ENCODE results near the gene CUX1. TPM values are rescaled to one million over a fixed set of nuclear protein-coding genes. Genes with fewer than 3 reads are reported as not detected.

The CUX1 gene
- total RNA-seq, 1 donor from 2014 or later = 50.6 TPM

DNA sequence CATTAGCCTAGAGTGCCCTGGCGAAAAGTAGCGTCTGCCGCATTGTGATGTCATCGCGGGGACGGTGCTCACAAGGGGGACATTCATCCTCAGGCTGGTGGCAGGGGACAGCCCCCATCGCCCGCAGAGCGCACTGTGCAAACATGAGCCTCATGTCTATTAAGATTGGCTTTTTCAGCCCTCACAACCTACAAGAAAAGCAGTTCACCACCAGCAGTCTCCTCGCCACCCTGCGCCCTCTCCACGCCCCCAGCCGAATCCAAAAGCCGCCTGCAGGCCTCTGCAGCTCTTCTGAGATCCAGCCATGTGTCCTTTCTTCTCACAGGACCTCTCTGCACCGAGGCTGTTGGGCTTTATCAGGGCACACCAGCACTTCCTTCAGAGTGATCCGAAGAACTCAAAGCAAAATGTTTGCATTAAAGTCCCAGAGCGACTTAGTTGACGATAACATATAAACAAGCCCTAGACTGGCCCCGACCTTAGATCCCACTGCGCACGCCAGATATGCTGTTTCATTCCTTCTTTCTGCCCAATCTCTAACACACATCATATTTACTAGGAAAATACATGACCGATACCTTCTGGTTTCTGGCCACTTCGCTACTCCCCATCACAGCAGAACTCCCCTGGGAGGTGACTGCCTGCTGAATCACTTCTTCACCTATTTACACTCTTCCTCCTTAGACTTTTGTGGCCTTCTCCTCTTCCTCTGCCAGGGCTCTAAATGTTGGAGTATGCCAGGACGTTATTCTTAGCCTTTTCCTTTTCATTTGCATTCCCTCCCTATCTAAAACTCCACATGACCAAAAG is 263.2 kb downstream of the CUX1 start:
- no peaks in the 10 kb centered on the region for H3K9me3 Mint-ChIP-seq (ENCODE audit: unreplicated experiment)
- Histone ChIP-seq H4K20me1 (ENCODE audit: insufficient read depth, low read length) (peaks cover 16% of the 10 kb centered on the region), H3K4me2 (ENCODE audit: low read length) (peak overlapping the region; percentile 23), H3K27me3 (ENCODE audit: insufficient read depth, low read length) (no peaks in the 10 kb centered on the region), H3K9ac (ENCODE audit: low read length) (no peak overlapping the region), H3K4me1 (ENCODE audit: insufficient read depth, low read length) (peaks cover 8% of the 10 kb centered on the region), H3K27ac (ENCODE audit: low read depth, low read length) (no peak overlapping the region), H3K79me2 (ENCODE audit: insufficient read depth, low read length) (peaks cover 3% of the 10 kb centered on the region), H3K36me3 (ENCODE audit: insufficient read depth, low read length) (no peaks in the 10 kb centered on the region), H2AFZ (ENCODE audit: low read depth, low read length) (no peak overlapping the region), H3K9me3 (ENCODE audit: insufficient read depth, low read depth, low read length) (no peaks in the 10 kb centered on the region), H3K4me3 (ENCODE audit: insufficient read depth, low read depth, low read length) (no peak overlapping the region)
- H3K36me3 Mint-ChIP-seq (ENCODE audit: low read depth, unreplicated experiment) = peaks cover 14% of the 10 kb centered on the region
- peaks cover 3% of the 10 kb centered on the region for H3K4me1 Mint-ChIP-seq (ENCODE audit: low read depth, unreplicated experiment)
- FAIRE-seq (no peak), DNase-seq (ENCODE audit: low read depth) (no peak)
- H3K27me3 Mint-ChIP-seq (ENCODE audit: low read depth, unreplicated experiment) = no peaks in the 10 kb centered on the region
- no peak overlapping the region for H3K4me3 Mint-ChIP-seq (ENCODE audit: unreplicated experiment)
- H3K27ac Mint-ChIP-seq (ENCODE audit: unreplicated experiment) = no peak overlapping the region
- no peak for TF ChIP-seq EZH2 (IDR thresholded peaks at IDR 0.05; ENCODE audit: insufficient read depth, low read length)
- TF ChIP-seq, protein P1, sequence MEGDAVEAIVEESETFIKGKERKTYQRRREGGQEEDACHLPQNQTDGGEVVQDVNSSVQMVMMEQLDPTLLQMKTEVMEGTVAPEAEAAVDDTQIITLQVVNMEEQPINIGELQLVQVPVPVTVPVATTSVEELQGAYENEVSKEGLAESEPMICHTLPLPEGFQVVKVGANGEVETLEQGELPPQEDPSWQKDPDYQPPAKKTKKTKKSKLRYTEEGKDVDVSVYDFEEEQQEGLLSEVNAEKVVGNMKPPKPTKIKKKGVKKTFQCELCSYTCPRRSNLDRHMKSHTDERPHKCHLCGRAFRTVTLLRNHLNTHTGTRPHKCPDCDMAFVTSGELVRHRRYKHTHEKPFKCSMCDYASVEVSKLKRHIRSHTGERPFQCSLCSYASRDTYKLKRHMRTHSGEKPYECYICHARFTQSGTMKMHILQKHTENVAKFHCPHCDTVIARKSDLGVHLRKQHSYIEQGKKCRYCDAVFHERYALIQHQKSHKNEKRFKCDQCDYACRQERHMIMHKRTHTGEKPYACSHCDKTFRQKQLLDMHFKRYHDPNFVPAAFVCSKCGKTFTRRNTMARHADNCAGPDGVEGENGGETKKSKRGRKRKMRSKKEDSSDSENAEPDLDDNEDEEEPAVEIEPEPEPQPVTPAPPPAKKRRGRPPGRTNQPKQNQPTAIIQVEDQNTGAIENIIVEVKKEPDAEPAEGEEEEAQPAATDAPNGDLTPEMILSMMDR (IDR thresholded peaks at IDR 0.05; ENCODE audit: insufficient read depth, low read depth, low read length) = no peak

DNA sequence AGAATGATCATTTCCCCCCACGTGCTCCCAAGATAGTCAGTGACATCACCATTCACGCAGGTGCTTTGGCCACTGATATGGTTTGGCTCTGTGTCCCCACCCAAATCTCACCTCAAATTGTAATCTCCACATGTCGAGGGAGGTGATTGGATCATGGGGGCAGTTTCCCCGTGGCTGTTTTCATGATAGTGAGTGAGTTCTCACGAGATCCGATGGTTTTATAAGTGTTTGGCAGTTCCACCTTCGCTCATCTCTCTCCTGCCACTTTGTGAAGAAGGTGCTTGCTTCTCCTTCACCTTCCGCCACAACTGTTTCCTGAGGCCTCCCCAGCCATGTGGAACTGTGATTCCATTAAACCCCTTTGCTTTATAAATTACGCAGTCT is 263.8 kb downstream of the CUX1 start:
- Histone ChIP-seq H3K27me3 (ENCODE audit: insufficient read depth, low read length) (no peaks in the 10 kb centered on the region), H3K27ac (ENCODE audit: low read depth, low read length) (no peak overlapping the region), H3K36me3 (ENCODE audit: insufficient read depth, low read length) (no peaks in the 10 kb centered on the region), H3K79me2 (ENCODE audit: insufficient read depth, low read length) (peaks cover 3% of the 10 kb centered on the region), H3K9me3 (ENCODE audit: insufficient read depth, low read depth, low read length) (no peaks in the 10 kb centered on the region), H3K4me1 (ENCODE audit: insufficient read depth, low read length) (peaks cover 8% of the 10 kb centered on the region), H4K20me1 (ENCODE audit: insufficient read depth, low read length) (peaks cover 16% of the 10 kb centered on the region), H2AFZ (ENCODE audit: low read depth, low read length) (no peak overlapping the region), H3K9ac (ENCODE audit: low read length) (no peak overlapping the region), H3K4me2 (ENCODE audit: low read length) (peak overlapping the region; percentile 23), H3K4me3 (ENCODE audit: insufficient read depth, low read depth, low read length) (no peak overlapping the region)
- DNase-seq (ENCODE audit: low read depth) = no peak
- no peak for TF ChIP-seq EZH2 (IDR thresholded peaks at IDR 0.05; ENCODE audit: insufficient read depth, low read length)
- TF ChIP-seq, protein P1 (IDR thresholded peaks at IDR 0.05; ENCODE audit: insufficient read depth, low read depth, low read length) = no peak
- Mint-ChIP-seq H3K4me3 (ENCODE audit: unreplicated experiment) (no peak overlapping the region), H3K4me1 (ENCODE audit: low read depth, unreplicated experiment) (peaks cover 3% of the 10 kb centered on the region), H3K27ac (ENCODE audit: unreplicated experiment) (no peak overlapping the region), H3K27me3 (ENCODE audit: low read depth, unreplicated experiment) (no peaks in the 10 kb centered on the region), H3K9me3 (ENCODE audit: unreplicated experiment) (peaks cover 1% of the 10 kb centered on the region), H3K36me3 (ENCODE audit: low read depth, unreplicated experiment) (peaks cover 16% of the 10 kb centered on the region)
- no peak for FAIRE-seq

Data from astrocyte (in vitro differentiated cells and primary cell).